Gastroesophageal sphincter (tissue), 3 donors: ENCODE data around the gene PNPO.

Experiments
- POLR2A ChIP-seq, 2 donors: fragments of 450-650 bp; IDR thresholded peaks; one replicate each; pipeline ENCODE4 v1.6.1; 2017; ENCODE audit warnings: antibody characterized with exemption in 2 of 2, mild to moderate bottlenecking in 2 of 2, moderate library complexity in 1 of 2
- POLR2AphosphoS5 ChIP-seq: sonication (generic); formaldehyde crosslinking; IDR thresholded peaks from one replicate; pipeline ENCODE4 v1.6.1; 2017; ENCODE audit warnings: antibody characterized with exemption
- TF ChIP-seq, protein P1 (sequence below), 4 experiments: fragments of 200-600 bp in 2 of 4; fragments of 450-650 bp in 2 of 4; sonication (generic) in 1 of 4; IDR thresholded peaks; one replicate each; pipeline ENCODE4 v1.5.1; 2017 to 2019; ENCODE audit warnings: antibody characterized with exemption in 4 of 4, mild to moderate bottlenecking in 2 of 4, moderate library complexity in 2 of 4

DNA sequence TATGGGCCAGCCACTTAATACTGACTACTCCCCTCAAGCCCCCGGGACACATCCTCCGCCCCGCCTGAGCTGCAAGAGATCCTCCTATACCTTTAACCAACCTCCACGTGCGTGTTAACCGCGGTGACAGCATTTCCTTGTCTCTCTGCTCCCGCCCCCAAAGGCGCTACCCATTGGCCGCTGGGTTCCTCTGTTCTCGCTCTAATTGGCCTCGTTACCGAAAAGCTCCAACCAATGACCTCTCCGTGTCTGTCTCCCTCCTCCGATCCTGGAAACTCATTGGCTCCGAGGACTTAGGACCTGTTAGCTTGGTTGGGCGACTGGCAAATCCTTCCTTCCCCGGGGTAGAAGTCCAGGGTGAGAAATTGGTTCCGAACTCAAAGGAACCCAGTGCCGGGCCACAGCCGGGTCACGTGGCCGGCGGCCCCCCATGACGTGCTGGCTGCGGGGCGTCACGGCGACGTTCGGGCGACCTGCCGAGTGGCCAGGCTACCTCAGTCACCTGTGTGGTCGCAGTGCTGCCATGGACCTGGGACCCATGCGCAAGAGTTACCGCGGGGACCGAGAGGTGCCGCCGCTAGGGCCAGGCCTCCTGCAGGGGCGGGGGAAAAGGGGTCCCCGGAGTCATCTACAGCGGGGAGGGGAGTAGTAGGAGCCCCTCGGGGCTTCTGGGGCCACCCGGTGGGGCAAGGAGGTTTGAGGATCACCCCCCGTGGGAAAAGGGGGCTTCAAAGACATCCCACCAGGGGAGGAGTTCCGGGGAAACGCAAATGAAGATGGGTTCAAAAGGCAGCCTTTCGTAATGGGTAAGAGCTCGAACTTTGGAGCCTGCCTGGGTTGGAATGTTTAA is at the start of gene PNPO:
- TF ChIP-seq, protein P1, sequence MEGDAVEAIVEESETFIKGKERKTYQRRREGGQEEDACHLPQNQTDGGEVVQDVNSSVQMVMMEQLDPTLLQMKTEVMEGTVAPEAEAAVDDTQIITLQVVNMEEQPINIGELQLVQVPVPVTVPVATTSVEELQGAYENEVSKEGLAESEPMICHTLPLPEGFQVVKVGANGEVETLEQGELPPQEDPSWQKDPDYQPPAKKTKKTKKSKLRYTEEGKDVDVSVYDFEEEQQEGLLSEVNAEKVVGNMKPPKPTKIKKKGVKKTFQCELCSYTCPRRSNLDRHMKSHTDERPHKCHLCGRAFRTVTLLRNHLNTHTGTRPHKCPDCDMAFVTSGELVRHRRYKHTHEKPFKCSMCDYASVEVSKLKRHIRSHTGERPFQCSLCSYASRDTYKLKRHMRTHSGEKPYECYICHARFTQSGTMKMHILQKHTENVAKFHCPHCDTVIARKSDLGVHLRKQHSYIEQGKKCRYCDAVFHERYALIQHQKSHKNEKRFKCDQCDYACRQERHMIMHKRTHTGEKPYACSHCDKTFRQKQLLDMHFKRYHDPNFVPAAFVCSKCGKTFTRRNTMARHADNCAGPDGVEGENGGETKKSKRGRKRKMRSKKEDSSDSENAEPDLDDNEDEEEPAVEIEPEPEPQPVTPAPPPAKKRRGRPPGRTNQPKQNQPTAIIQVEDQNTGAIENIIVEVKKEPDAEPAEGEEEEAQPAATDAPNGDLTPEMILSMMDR (IDR thresholded peaks at IDR 0.05): peak in 1 of 4 experiments; percentile 14
- TF ChIP-seq POLR2A (IDR thresholded peaks at IDR 0.05): peak; percentile 50 to 53
- no peak for TF ChIP-seq POLR2AphosphoS5
